ENCODE results near the gene TNRC6A.
A peak's percentile ranks its signal among the peaks of the same experiment; 100 is the strongest.

The TNRC6A gene

GRCh38 chr16:24825696-24826095 is 96.2 kb downstream of the TNRC6A start:
- no peak for TF ChIP-seq CTCF (IDR thresholded peaks at IDR 0.05; ENCODE audit: low read depth, low read length)
- DNase-seq (ENCODE audit: extremely low read depth, low read depth), result no peak

- no peak for TF ChIP-seq CTCF (IDR thresholded peaks at IDR 0.05; ENCODE audit: low read depth, low read length)
- DNase-seq (ENCODE audit: extremely low read depth, low read depth), result no peak
These were observed 96.7 kb downstream of the TNRC6A start for GRCh38 chr16:24826096-24826690.

- no peak for TF ChIP-seq CTCF (IDR thresholded peaks at IDR 0.05; ENCODE audit: low read depth, low read length)
These were observed 97.5 kb downstream of the TNRC6A start for GRCh38 chr16:24826817-24827566.

GRCh38 chr16:24829153-24829552 is 99.7 kb downstream of the TNRC6A start:
- TF ChIP-seq CTCF (IDR thresholded peaks at IDR 0.05; ENCODE audit: low read depth, low read length), result no peak
- no peak for DNase-seq (ENCODE audit: extremely low read depth, low read depth)

More at GRCh38 chr16:24826817-24827566, 97.5 kb downstream of the TNRC6A start:
- DNase-seq (ENCODE audit: extremely low read depth, low read depth), result no peak

- no peak for TF ChIP-seq CTCF (IDR thresholded peaks at IDR 0.05; ENCODE audit: low read depth, low read length)
- DNase-seq (ENCODE audit: extremely low read depth, low read depth), result no peak
These were observed 103.9 kb downstream of the TNRC6A start for GRCh38 chr16:24833352-24833751.

- TF ChIP-seq CTCF (IDR thresholded peaks at IDR 0.05; ENCODE audit: low read depth, low read length), result peak; percentile 77
- no peak for DNase-seq (ENCODE audit: extremely low read depth, low read depth)
These were observed 105.2 kb downstream of the TNRC6A start for GRCh38 chr16:24834459-24835335.
